Measurements from ENCODE around the gene PDE10A. TPM values are rescaled to one million over a fixed set of nuclear protein-coding genes. Genes with fewer than 3 reads are reported as not detected.

The PDE10A gene
- total and polyA plus RNA-seq, 4 experiments from 2014 or later = not detected

- H3K4me3 ChIP-seq (ENCODE audit: low read length in 2 of 2) = no peak overlapping the region
- no peak for DNase-seq
- ChIA-PET POLR2A (ENCODE audit: partially characterized antibody) (no interaction called here), CTCF (ENCODE audit: partially characterized antibody) (no interaction called here)
- Mint-ChIP-seq H3K4me3 (no peak overlapping the region), H3K4me1 (no peaks in the 10 kb centered on the region), H3K36me3 (no peaks in the 10 kb centered on the region), H3K9me3 (peaks cover 0 to 3% (median 0%) of the 10 kb centered on the region in 8 donors), H3K27me3 (peaks cover 4 to 6% of the 10 kb centered on the region in 2 donors), H3K27ac (no peak overlapping the region)
- intact Hi-C loops (cut with micrococcal nuclease) = no loop called here
- no peaks in the 10 kb centered on the region for H3K9me3 ChIP-seq (ENCODE audit: control insufficient read depth in 1 of 2, low read length in 2 of 2)
- H3K27ac ChIP-seq (ENCODE audit: low read depth, low read length) = no peak overlapping the region
- no peaks in the 10 kb centered on the region for H3K36me3 ChIP-seq (ENCODE audit: insufficient read depth, low read length)
- H3K4me1 ChIP-seq (ENCODE audit: insufficient read depth, low read length) = no peaks in the 10 kb centered on the region
- no peaks in the 10 kb centered on the region for H3K27me3 ChIP-seq (ENCODE audit: insufficient read depth, low read length)
Measured at GRCh38 chr6:165654144-165654543, 8.9 kb downstream of the PDE10A start.

- H3K27ac ChIP-seq (ENCODE audit: low read depth, low read length) = no peak overlapping the region
- ChIA-PET POLR2A (ENCODE audit: partially characterized antibody) (no interaction called here), CTCF (ENCODE audit: partially characterized antibody) (no interaction called here)
- no peaks in the 10 kb centered on the region for H3K36me3 ChIP-seq (ENCODE audit: insufficient read depth, low read length)
- H3K4me3 ChIP-seq (ENCODE audit: low read length in 2 of 2) = no peak overlapping the region
- H3K4me1 Mint-ChIP-seq = no peaks in the 10 kb centered on the region
- H3K9me3 ChIP-seq (ENCODE audit: control insufficient read depth in 1 of 2, low read length in 2 of 2) = no peaks in the 10 kb centered on the region
- no peak overlapping the region for H3K27ac Mint-ChIP-seq
- no peaks in the 10 kb centered on the region for H3K4me1 ChIP-seq (ENCODE audit: insufficient read depth, low read length)
- no peak for DNase-seq
- H3K27me3 ChIP-seq (ENCODE audit: insufficient read depth, low read length) = no peaks in the 10 kb centered on the region
- peaks cover 1 to 3% of the 10 kb centered on the region in 2 donors for H3K27me3 Mint-ChIP-seq
- H3K36me3 Mint-ChIP-seq = no peaks in the 10 kb centered on the region
- intact Hi-C loops (cut with micrococcal nuclease) = no loop called here
- peaks cover 0 to 3% (median 0%) of the 10 kb centered on the region in 8 donors for H3K9me3 Mint-ChIP-seq
- no peak overlapping the region for H3K4me3 Mint-ChIP-seq
Measured at GRCh38 chr6:165653607-165654006, 9.4 kb downstream of the PDE10A start.

GRCh38 chr6:165653196-165653595 lies 9.8 kb downstream of the PDE10A start:
- H3K9me3 ChIP-seq (ENCODE audit: control insufficient read depth in 1 of 2, low read length in 2 of 2) = no peaks in the 10 kb centered on the region
- POLR2A ChIA-PET (ENCODE audit: partially characterized antibody) = no interaction called here
- no peak for DNase-seq
- intact Hi-C loops (cut with micrococcal nuclease) = no loop called here
- H3K4me1 Mint-ChIP-seq = no peaks in the 10 kb centered on the region
- no peaks in the 10 kb centered on the region for H3K36me3 ChIP-seq (ENCODE audit: insufficient read depth, low read length)
- no peaks in the 10 kb centered on the region for H3K27me3 ChIP-seq (ENCODE audit: insufficient read depth, low read length)
- peaks cover under 1 to 2% of the 10 kb centered on the region in 2 donors for H3K27me3 Mint-ChIP-seq
- no peak overlapping the region for H3K27ac ChIP-seq (ENCODE audit: low read depth, low read length)
- H3K4me3 ChIP-seq (ENCODE audit: low read length in 2 of 2) = no peak overlapping the region
- no peak overlapping the region for H3K4me3 Mint-ChIP-seq
- no peak overlapping the region for H3K27ac Mint-ChIP-seq
- CTCF ChIA-PET (ENCODE audit: partially characterized antibody) = no interaction called here
- H3K36me3 Mint-ChIP-seq = no peaks in the 10 kb centered on the region
- H3K4me1 ChIP-seq (ENCODE audit: insufficient read depth, low read length) = no peaks in the 10 kb centered on the region
- H3K9me3 Mint-ChIP-seq = peaks cover 0 to 3% (median 0%) of the 10 kb centered on the region in 8 donors

- Mint-ChIP-seq H3K36me3 (no peaks in the 10 kb centered on the region), H3K4me1 (no peaks in the 10 kb centered on the region), H3K27ac (no peak overlapping the region), H3K27me3 (no peaks in the 10 kb centered on the region), H3K4me3 (no peak overlapping the region), H3K9me3 (peaks cover 0 to 3% (median 0%) of the 10 kb centered on the region in 8 donors)
- Histone ChIP-seq H3K27ac (ENCODE audit: low read depth, low read length) (no peak overlapping the region), H3K4me3 (ENCODE audit: low read length in 2 of 2) (no peak overlapping the region), H3K4me1 (ENCODE audit: insufficient read depth, low read length) (no peaks in the 10 kb centered on the region), H3K36me3 (ENCODE audit: insufficient read depth, low read length) (no peaks in the 10 kb centered on the region), H3K27me3 (ENCODE audit: insufficient read depth, low read length) (no peaks in the 10 kb centered on the region), H3K9me3 (ENCODE audit: control insufficient read depth in 1 of 2, low read length in 2 of 2) (no peaks in the 10 kb centered on the region)
- intact Hi-C loops (cut with micrococcal nuclease) = no loop called here
- no peak for DNase-seq
- ChIA-PET CTCF (ENCODE audit: partially characterized antibody) (no interaction called here), POLR2A (ENCODE audit: partially characterized antibody) (no interaction called here)
Measured at GRCh38 chr6:165652766-165653165, 10.3 kb downstream of the PDE10A start.

GRCh38 chr6:165649166-165650137 lies 13.6 kb downstream of the PDE10A start:
- H3K4me3 ChIP-seq (ENCODE audit: low read length in 2 of 2) = no peak overlapping the region
- H3K9me3 Mint-ChIP-seq = peaks cover 0 to 3% (median 0%) of the 10 kb centered on the region in 8 donors
- H3K36me3 ChIP-seq (ENCODE audit: insufficient read depth, low read length) = no peaks in the 10 kb centered on the region
- no peaks in the 10 kb centered on the region for H3K27me3 Mint-ChIP-seq
- POLR2A ChIA-PET (ENCODE audit: partially characterized antibody) = no interaction called here
- CTCF ChIA-PET (ENCODE audit: partially characterized antibody) = no interaction called here
- no peaks in the 10 kb centered on the region for H3K4me1 ChIP-seq (ENCODE audit: insufficient read depth, low read length)
- H3K27ac ChIP-seq (ENCODE audit: low read depth, low read length) = no peak overlapping the region
- H3K4me3 Mint-ChIP-seq = no peak overlapping the region
- intact Hi-C loops (cut with micrococcal nuclease) = loop anchor here (1.0 kb wide), 1 partner anchor 10 kb away; no protein-coding TSS in a partner anchor
- no peak overlapping the region for H3K27ac Mint-ChIP-seq
- H3K4me1 Mint-ChIP-seq = no peaks in the 10 kb centered on the region
- H3K27me3 ChIP-seq (ENCODE audit: insufficient read depth, low read length) = no peaks in the 10 kb centered on the region
- no peak for DNase-seq
- H3K9me3 ChIP-seq (ENCODE audit: control insufficient read depth in 1 of 2, low read length in 2 of 2) = no peaks in the 10 kb centered on the region
- no peaks in the 10 kb centered on the region for H3K36me3 Mint-ChIP-seq

- no peaks in the 10 kb centered on the region for H3K4me1 ChIP-seq (ENCODE audit: insufficient read depth, low read length)
- no peak overlapping the region for H3K4me3 Mint-ChIP-seq
- H3K4me3 ChIP-seq (ENCODE audit: low read length in 2 of 2) = no peak overlapping the region
- no peak for DNase-seq
- H3K27ac Mint-ChIP-seq = no peak overlapping the region
- peaks cover 0 to 3% (median 0%) of the 10 kb centered on the region in 8 donors for H3K9me3 Mint-ChIP-seq
- H3K4me1 Mint-ChIP-seq = no peaks in the 10 kb centered on the region
- no peaks in the 10 kb centered on the region for H3K36me3 Mint-ChIP-seq
- H3K36me3 ChIP-seq (ENCODE audit: insufficient read depth, low read length) = no peaks in the 10 kb centered on the region
- POLR2A ChIA-PET (ENCODE audit: partially characterized antibody) = no interaction called here
- CTCF ChIA-PET (ENCODE audit: partially characterized antibody) = no interaction called here
- H3K27ac ChIP-seq (ENCODE audit: low read depth, low read length) = no peak overlapping the region
- intact Hi-C loops (cut with micrococcal nuclease) = no loop called here
- no peaks in the 10 kb centered on the region for H3K9me3 ChIP-seq (ENCODE audit: control insufficient read depth in 1 of 2, low read length in 2 of 2)
- H3K27me3 Mint-ChIP-seq = peaks cover 1 to 2% of the 10 kb centered on the region in 2 donors
- H3K27me3 ChIP-seq (ENCODE audit: insufficient read depth, low read length) = no peaks in the 10 kb centered on the region
Measured at GRCh38 chr6:165647041-165647440, 16.0 kb downstream of the PDE10A start.

- H3K4me3 ChIP-seq (ENCODE audit: low read length in 2 of 2) = no peak overlapping the region
- no peaks in the 10 kb centered on the region for H3K9me3 ChIP-seq (ENCODE audit: control insufficient read depth in 1 of 2, low read length in 2 of 2)
- no peak overlapping the region for H3K27ac Mint-ChIP-seq
- no peak overlapping the region for H3K27ac ChIP-seq (ENCODE audit: low read depth, low read length)
- peaks cover 1 to 2% of the 10 kb centered on the region in 2 donors for H3K27me3 Mint-ChIP-seq
- no peak overlapping the region for H3K4me3 Mint-ChIP-seq
- H3K4me1 ChIP-seq (ENCODE audit: insufficient read depth, low read length) = no peaks in the 10 kb centered on the region
- ChIA-PET CTCF (ENCODE audit: partially characterized antibody) (no interaction called here), POLR2A (ENCODE audit: partially characterized antibody) (no interaction called here)
- H3K4me1 Mint-ChIP-seq = no peaks in the 10 kb centered on the region
- H3K36me3 Mint-ChIP-seq = no peaks in the 10 kb centered on the region
- DNase-seq = no peak
- no peaks in the 10 kb centered on the region for H3K27me3 ChIP-seq (ENCODE audit: insufficient read depth, low read length)
- peaks cover 0 to 3% (median 0%) of the 10 kb centered on the region in 8 donors for H3K9me3 Mint-ChIP-seq
- intact Hi-C loops (cut with micrococcal nuclease) = no loop called here
- no peaks in the 10 kb centered on the region for H3K36me3 ChIP-seq (ENCODE audit: insufficient read depth, low read length)
Measured at GRCh38 chr6:165645919-165646318, 17.1 kb downstream of the PDE10A start.
